HepG2 (cell line): ENCODE results near the gene ECHS1. TPM values are rescaled to one million over a fixed set of nuclear protein-coding genes. Genes with fewer than 3 reads are reported as not detected.
A peak's percentile ranks its signal among the peaks of the same experiment; 100 is the strongest.

Experiments
- ARID3A ChIP-seq: IDR thresholded peaks from 2 replicates; pipeline ENCODE4 v1.6.1; 2012; ENCODE audit warnings: low read depth, low read length, improper control_type of control experiment
- FOXJ3 ChIP-seq: sonication (generic); formaldehyde crosslinking; IDR thresholded peaks from 2 replicates; pipeline ENCODE4 v1.4.0; 2020; ENCODE audit warnings: missing genetic modification reagents, mild to moderate bottlenecking, borderline replicate concordance
- HOXA3 ChIP-seq: sonication (generic); formaldehyde crosslinking; IDR thresholded peaks from 2 replicates; pipeline ENCODE4 v1.5.0; 2020; ENCODE audit warnings: missing genetic modification reagents
- KDM4B ChIP-seq: sonication (generic); formaldehyde crosslinking; IDR thresholded peaks from 2 replicates; pipeline ENCODE4 v1.4.0; 2020; ENCODE audit warnings: missing genetic modification reagents
- KLF6 ChIP-seq: IDR thresholded peaks from 2 replicates; pipeline ENCODE4 v1.8.0; 2016; ENCODE audit warnings: missing biosample characterization, missing genetic modification reagents
- MTA3 ChIP-seq: sonication (generic); formaldehyde crosslinking; IDR thresholded peaks from 2 replicates; pipeline ENCODE4 v1.4.0; 2020; ENCODE audit warnings: missing genetic modification reagents
- MYPOP ChIP-seq: sonication (generic); formaldehyde crosslinking; IDR thresholded peaks from 2 replicates; pipeline ENCODE4 v1.8.1; 2023; ENCODE audit warnings: mild to moderate bottlenecking, moderate library complexity, missing genetic modification reagents
- PCBP1 ChIP-seq: fragments of 200-400 bp; formaldehyde crosslinking; IDR thresholded peaks from 2 replicates; pipeline ENCODE4 v1.6.1; 2017; ENCODE audit warnings: mild to moderate bottlenecking, low read depth, low read length, borderline replicate concordance
- PHF21A ChIP-seq: sonication (generic); formaldehyde crosslinking; IDR thresholded peaks from 2 replicates; pipeline ENCODE4 v1.5.0; 2020; ENCODE audit warnings: mild to moderate bottlenecking, missing genetic modification reagents
- PLRG1 ChIP-seq: fragments of 450-650 bp; conservative IDR thresholded peaks from 2 replicates; pipeline ENCODE4 v1.6.1; 2016
- RFXAP ChIP-seq: sonication (generic); formaldehyde crosslinking; IDR thresholded peaks from 2 replicates; pipeline ENCODE4 v1.4.0; 2020; ENCODE audit warnings: missing genetic modification reagents, borderline replicate concordance
- SETDB1 ChIP-seq: sonication (generic); formaldehyde crosslinking; IDR thresholded peaks from 2 replicates; pipeline ENCODE4 v1.5.1; 2020; ENCODE audit warnings: missing genetic modification reagents, mild to moderate bottlenecking, borderline replicate concordance
- SOX5 ChIP-seq: IDR thresholded peaks from 2 replicates; pipeline ENCODE4 v1.6.1; 2016; ENCODE audit warnings: borderline replicate concordance
- ZBTB7B ChIP-seq: sonication (generic); formaldehyde crosslinking; IDR thresholded peaks from 2 replicates; pipeline ENCODE4 v1.4.0; 2020; ENCODE audit warnings: missing genetic modification reagents
- ZFY ChIP-seq: sonication (generic); formaldehyde crosslinking; IDR thresholded peaks from 2 replicates; pipeline ENCODE4 v1.4.0; 2020; ENCODE audit warnings: missing genetic modification reagents
- ZNF142 ChIP-seq: sonication (generic); formaldehyde crosslinking; IDR thresholded peaks from 2 replicates; pipeline ENCODE4 v1.4.0; 2020; ENCODE audit warnings: missing genetic modification reagents
- ZNF333 ChIP-seq: sonication (generic); formaldehyde crosslinking; IDR thresholded peaks from 2 replicates; pipeline ENCODE4 v1.4.0; 2020; ENCODE audit warnings: mild to moderate bottlenecking, missing genetic modification reagents, borderline replicate concordance
- ZNF34 ChIP-seq: sonication (generic); formaldehyde crosslinking; IDR thresholded peaks from 2 replicates; pipeline ENCODE4 v1.4.0; 2020; ENCODE audit warnings: mild to moderate bottlenecking, missing genetic modification reagents, borderline replicate concordance
- ZNF569 ChIP-seq: sonication (generic); formaldehyde crosslinking; IDR thresholded peaks from 2 replicates; pipeline ENCODE4 v1.5.0; 2020; ENCODE audit warnings: mild to moderate bottlenecking, missing genetic modification reagents, moderate library complexity, borderline replicate concordance
- ZNF598 ChIP-seq: sonication (generic); formaldehyde crosslinking; IDR thresholded peaks from 2 replicates; pipeline ENCODE4 v1.5.1; 2020; ENCODE audit warnings: mild to moderate bottlenecking, missing genetic modification reagents, borderline replicate concordance
- polyA plus RNA-seq, 8 experiments: library from polyadenylated mRNA; depleted of rRNA in 3 of 8; stranded (reverse) in 7 of 8; unstranded in 1 of 8; fragments of >200 nt; fragmentation: Illumina TruSeq in 4 of 8; extraction: Trizol in 4 of 8; gene quantifications; 2 replicates each; pipeline versions ENCODE4 v1.2.1 to v1.2.3, GENCODE V29; 2011 to 2016; ENCODE audit warnings: low read depth in 4 of 8, missing spikeins in 1 of 8, mixed read lengths in 1 of 8; ENCODE audit not compliant: insufficient read depth in 1 of 8
- total RNA-seq, 5 experiments: library from RNA; depleted of rRNA; stranded (reverse); fragments of >200 nt; fragmentation: Illumina TruSeq; extraction: Trizol; gene quantifications; 2 replicates each; pipeline ENCODE4 v1.2.3, GENCODE V29; 2016; ENCODE audit warnings: low read depth in 1 of 5

The ECHS1 gene
- total and polyA plus RNA-seq, 2 of the 13 experiments (the other 11 are each of a cell fraction or from before 2014, with no cell fraction given), result 32.7 to 195 TPM

GRCh38 chr10:133378251-133379096 is 5.3 kb upstream of the ECHS1 start (continued):
- TF ChIP-seq ARID3A (no peak), PCBP1 (no peak), RFXAP (CRISPR knock-in tag) (no peak), PLRG1 (no peak), MTA3 (no peak), PHF21A (CRISPR knock-in tag) (peak; percentile 65), HOXA3 (peak; percentile 79), ZNF142 (peak; percentile 93; the same call in 1 of the 2 replicates), ZFY (CRISPR knock-in tag) (peak; percentile 51; the same call in 1 of the 2 replicates), ZBTB7B (CRISPR knock-in tag) (no peak), ZNF333 (CRISPR knock-in tag) (peak; percentile 65; the same call in 1 of the 2 replicates), KLF6 (no peak), ZNF598 (peak; percentile 76; the same call in 1 of the 2 replicates), SETDB1 (CRISPR knock-in tag) (no peak), KDM4B (no peak), MYPOP (0 out of 2 replicates have a peak, but pooled peaks have one; percentile 27), SOX5 (CRISPR knock-in tag) (no peak; the same call in 1 of the 2 replicates), ZNF34 (CRISPR knock-in tag) (no peak), FOXJ3 (CRISPR knock-in tag) (0 out of 2 replicates have a peak, but pooled peaks have one; percentile 27), ZNF569 (CRISPR knock-in tag) (no peak)
